Activated CD4-positive, alpha-beta T cell treated with anti-CD3 and anti-CD28 coated beads for 48 hours (primary cell): ENCODE results near the gene AKR1B1.
A peak's percentile ranks its signal among the peaks of the same experiment; 100 is the strongest.

Experiments used
- DNase-seq: peaks from one replicate; pipeline ENCODE4 v3.0.0-alpha.2; 2020

AKR1B1 gene

DNA sequence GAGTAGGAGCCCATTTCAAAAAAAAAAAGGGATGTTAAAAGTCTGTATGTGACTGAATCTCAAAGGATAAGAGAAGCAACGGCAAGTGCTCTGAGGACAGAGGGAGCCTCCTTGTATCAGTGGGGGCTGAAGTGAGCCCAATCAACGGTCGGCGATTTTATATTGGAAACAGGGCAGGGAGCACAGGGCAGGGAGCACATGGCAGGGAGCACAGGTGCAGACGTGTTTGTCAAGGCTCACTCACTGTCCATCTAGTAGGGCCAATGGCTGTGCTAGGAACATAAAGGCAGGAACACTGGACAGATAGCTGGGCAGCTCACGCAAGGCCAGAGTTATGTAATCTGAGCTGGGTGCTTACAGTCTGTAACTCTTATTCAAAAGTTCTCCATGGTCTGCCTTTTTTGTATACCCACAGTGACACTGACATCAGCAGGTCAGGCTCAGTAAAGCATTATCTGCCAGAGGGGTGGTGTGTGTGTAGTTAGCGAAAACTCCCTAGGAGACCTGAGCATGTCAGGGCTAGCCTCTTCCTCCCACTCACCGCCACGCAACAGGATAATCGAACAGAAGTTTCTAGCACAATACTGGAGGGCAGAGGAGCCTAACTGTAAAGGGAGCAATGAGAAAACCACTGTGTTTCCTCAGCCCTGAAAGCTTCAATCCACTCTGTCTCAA is 15.4 kb downstream of the AKR1B1 start:
- DNase-seq = no peak

DNA sequence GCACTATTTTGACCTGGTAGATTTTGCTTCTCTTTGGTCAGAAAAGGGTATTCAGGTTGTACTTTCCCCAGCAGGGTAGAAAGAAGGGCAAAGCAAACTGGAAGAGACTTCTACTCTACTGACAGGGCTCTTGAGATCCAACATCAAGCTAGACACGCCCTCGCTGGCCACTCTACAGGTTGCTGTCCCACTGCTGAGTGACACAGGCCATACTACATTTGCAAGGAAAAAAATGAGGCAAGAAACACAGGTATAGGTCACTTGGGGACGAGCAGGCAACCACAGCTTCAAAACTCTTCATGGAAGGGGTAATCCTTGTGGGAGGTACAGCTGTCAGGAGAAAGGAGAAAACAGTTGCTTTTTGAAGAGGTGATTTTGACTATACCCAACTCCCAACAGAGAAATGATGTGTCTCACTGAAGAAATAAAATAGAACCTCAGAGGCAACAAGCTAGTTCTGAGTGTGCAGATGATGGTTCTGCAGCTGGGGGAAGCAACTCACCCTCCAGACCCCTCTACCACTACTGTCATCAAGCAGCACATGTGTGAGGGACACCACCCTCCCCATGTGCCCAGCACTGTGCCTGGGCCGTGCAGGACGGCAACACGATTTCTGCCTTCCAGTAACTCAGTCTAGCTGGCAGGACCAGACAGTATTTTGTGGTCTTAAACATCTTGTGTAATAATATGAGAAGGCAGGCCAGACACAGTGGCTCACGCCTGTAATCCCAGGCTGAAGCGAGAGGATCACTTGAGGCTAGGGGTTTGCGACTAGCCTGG is 16.3 kb downstream of the AKR1B1 start:
- DNase-seq = no peak

DNA sequence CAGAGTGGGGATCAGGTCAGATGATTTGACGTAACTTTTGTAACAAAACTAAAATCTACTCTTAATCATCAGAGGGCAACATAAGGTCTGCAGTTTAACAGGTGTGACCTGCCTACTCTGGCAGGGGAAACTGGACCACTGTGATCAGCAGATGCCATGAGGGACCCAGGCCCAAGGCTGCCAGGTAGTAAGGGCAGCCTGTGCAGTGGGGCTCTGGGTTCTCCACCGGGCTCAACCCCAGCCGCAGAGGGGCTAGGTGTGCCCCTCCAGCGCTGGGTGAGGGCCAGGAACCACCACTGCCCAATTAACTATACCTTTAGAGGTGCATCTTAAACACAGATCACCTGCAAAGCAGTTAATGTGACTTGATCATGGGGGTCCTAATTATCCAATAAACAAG is 17.6 kb downstream of the AKR1B1 start:
- DNase-seq = no peak

DNA sequence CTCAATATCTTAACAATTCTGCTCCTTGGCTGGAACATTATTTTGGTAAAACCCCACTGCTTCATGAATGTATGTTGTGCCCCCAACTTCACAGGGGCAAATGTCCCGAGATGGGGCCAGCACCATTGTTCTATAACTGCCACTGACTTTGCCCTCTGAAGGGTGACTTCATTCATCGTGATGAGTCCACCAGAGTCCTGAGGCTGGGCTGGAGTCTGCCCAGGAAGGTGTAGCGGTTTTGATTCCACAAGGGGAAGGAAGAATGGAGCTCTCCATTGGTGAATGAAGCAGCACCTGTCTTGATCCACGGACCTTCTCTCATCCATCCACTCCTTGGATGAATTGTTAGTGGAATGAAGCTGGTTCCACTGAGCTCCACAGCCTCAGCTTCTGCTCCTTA is 18.4 kb downstream of the AKR1B1 start:
- DNase-seq = no peak

DNA sequence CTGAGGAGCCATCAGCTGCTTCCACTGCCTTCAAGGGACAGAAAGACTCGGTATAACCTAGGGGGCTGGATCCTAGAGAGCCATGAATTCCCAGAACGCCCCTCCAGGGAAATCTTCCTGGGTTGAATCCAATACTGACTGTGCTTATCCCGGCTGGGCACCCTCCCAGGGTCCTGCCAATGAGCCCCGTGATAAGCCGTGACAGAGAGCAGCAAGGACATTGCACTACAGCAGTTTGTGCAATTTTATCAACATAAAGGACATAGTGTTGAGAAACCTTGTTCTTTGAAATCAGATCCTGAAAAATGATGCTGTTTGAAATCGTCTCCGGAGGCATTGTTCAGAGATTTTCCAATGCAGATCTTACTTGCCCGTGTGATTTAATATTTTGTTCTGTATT is 18.8 kb downstream of the AKR1B1 start:
- DNase-seq = no peak

DNA sequence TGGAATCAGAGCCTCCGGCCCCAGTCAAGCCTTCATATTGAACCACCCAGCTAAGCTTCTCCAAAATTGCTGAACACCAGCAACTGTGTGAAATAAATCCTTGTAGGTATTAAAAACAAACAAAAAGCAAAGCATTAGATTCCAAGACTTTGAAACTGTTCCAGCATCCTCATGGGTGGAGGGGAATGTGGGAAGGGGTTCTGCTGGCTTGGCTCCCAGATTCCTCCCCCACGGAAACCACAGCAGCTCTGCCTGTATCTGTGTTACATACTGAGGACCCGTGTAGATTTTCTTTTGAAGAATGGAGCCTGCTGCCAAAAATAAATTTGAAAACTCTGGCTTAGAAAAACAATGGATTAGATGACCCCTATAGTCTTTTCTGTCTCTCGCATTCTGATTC is 20.0 kb downstream of the AKR1B1 start:
- DNase-seq = no peak

DNA sequence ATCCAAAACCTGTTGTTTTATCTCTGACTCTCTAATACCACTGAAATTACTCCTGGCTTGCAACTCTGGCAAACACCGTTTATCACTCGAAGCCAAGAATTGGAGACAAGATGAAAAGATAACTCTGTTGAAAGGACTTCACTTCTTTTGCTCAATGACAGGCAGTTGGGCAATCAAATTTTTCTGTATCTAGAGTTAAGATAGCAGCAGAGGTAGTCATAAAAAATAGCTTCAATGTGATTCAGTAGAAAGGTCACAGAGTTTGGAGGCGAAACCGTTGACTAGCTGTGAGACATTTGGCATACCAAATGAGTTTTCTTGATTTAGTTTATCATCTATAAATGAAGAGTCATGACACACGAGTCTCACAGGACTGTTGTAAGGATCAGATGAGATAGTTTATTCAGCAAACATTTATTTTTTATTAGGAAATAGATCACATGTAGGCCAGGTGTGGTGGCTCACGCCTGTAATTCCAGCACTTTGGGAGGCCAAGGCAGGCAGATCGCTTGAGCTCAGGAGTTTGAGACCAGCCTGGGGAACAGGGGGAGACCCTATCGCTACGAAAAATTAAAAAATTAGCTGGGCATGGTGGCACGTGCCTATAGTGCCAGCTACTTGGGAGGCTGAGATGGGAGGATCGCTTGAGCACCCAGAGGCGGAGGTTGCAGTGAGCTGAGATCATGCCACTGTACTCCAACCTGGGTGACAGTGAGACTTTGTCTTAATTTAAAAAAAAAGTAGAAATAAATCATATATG is 23.6 kb downstream of the AKR1B1 start:
- no peak for DNase-seq

DNA sequence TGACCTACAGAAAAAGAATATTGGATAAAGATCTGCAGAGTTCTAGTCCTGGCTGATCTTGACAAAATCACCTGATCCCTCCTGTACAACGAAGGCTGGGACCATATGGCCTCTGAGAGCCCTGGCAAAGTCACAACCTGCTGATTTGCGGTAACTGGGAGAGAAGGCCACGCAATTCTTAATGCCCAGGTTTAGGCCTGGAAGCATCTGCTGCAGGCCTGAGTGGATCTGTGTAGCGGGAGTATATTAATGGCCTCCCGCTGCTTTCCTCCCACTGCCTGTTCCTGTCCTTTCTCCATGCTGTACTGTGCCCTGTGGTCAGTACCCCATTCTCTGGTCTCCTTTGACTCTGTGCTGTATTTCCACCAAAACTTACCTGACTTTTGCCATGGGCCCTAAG is 24.2 kb downstream of the AKR1B1 start:
- no peak for DNase-seq

DNA sequence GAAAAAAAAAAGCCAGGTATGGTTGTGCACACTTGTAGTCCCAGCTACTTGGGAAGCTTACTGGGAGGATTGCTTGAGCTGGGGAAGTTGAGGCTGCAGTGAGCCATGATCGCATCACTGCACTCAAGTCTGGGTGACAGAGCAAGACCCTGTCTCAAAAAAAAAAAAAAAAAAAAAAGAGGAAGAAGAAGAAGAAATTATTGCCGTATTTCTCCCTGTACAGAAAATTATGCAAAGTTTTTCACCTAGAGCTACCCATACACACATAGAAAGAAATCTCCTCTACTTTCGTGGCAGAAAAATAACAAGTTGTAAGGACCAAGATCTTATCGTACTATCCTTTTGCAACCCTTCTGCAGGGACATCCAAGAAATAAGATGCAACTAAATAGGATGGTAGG is 25.5 kb downstream of the AKR1B1 start:
- DNase-seq = no peak

DNA sequence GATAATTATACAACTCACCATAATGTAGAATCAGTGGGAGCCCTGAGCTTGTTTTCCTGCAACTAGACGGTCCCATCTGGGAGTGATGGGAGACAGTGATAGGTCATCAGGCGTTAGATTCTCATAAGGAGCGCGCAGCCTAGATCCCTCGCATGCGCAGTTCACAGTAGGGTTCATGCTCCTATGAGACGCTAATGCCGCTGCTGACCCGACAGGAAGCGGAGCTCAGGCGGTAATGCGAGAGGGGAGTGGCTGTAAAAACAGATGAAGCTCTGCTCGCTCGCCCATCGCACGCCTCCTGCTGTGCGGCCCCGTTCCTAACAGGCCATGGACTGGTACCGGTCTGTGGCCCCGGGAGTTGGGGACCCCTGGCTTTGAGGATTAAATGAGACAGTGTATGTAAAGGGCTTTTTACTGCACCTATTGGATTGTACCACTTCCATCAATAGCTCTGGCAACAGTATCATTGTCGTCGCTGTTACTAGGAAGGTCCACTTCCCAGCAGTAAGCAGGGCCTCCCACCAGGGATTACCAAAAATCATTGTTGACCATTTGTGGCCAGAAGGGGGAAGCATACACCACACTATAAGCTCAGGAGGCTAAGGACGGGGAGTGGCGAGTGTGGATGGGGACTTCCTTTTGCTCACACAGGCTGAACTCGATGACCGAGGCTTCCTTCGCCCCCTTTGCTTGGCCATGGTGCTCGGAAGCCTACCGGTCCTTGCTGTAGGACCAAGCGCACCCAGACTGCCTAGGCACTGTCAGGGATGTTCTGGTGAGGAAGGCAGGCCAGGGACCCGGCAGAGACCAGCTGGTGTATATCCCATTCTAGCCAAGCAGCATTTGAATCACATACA is 26.4 kb downstream of the AKR1B1 start:
- peak; percentile 80 for DNase-seq

DNA sequence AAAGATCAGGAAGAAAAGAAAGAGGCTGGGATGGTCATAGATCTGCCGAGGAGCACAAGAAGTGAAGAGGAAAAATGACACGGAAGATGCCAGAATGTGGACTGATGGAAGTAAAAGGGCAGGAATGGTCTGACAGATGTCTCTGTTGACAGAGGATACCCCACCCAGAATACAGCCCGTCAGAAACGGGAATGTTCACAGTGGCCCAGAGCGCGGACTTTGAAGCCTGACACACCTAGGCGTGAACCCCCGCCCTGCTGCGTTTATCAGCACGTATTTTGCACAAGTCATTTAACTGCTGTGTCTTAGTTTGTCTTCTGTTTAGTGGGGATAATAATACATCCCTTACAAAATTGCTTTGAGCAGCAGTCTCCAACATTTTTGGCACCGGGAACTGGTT is 27.1 kb downstream of the AKR1B1 start:
- DNase-seq = no peak

DNA sequence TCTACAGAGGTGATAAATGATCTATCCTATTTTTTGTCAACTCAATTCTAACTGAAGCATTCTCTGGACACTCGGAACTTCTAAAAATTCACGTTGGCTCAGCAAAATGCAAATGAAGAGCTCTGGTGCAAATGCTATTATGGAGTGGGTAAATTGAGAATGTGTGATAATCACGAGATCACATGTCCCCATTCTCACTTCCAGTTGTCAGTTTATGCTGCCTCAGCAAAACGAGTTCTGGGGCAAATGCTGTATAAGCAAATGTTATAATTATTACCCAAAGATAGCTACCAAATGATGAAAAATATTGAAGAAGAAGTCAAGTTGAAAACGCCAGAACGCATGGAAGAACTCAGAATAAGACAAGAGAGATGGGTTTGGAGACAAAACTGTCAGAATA is 29.4 kb downstream of the AKR1B1 start:
- DNase-seq = no peak

DNA sequence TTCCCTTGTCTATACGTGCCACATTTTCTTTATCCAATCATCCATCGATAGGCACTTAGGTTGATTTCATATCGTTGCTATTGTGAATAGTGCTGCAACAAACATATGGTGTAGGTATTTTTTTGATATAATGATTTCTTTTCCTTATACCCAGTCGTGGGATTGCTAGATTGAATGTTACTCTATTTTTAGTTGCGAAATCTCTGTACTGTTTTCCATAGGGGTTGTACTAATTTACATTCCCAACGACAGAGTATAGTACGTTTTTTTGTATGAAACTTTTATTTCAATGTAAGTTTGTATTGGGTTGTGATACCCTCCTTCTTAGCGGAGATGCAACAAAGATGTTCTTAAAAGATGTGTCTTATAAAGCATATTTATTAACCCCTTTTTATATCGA is 30.0 kb downstream of the AKR1B1 start:
- no peak for DNase-seq

DNA sequence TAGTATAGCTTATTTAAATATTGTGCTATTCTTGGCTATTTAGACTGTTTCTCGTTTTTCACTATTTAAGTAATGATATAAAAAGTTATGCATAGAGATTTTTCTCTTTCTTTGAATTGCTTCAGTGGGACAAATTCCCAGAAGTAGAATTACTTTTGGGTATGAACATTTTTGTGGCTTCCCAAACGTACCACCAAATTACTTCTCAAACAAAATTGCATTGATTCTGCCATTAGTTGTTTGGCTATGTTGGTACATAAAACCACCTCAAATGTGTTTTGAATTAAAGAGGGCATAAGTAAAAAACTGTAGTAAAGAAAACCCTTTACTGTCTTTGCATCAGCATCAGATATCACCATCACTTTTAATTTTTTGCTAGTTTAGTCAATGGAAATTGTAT is 31.0 kb downstream of the AKR1B1 start:
- no peak for DNase-seq

DNA sequence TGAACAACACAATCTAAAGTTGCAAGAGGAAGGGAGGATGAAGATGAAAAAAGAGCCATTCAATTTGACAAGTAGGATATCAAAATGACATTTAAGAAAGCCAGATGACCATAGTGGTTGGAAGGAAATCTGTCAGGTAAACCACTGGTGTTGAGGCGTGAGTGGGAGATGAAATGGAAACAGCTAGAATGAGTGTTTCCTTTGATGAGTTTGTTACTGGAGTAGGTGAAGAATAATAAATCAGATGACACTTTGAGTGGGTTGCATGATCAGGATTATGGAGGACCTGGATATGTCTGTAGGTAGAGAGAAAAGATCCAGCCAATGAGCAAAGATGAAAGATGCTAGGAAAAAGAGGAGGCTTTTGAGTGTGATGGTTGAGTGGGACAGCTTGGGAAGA is 33.1 kb downstream of the AKR1B1 start:
- no peak for DNase-seq

DNA sequence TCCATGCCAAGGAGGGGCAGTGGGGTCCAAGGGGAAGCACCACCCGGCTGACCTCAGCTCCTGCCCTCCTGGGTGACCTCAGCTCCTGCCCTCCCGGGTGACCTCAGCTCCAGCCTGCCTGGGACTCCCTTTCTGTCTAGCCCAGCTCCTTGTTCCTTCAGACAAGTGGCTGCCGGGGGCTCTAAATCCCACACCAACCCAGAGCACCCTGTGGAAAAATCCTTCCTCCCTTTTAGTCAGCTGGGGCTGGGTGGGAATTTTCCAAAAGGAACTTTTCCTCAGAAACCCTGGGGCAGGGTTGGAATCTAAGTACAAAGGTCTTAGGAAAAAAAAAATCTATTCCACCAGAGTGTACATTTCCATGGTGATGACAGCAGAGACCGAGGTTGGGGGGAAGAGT is 36.3 kb downstream of the AKR1B1 start:
- no peak for DNase-seq

DNA sequence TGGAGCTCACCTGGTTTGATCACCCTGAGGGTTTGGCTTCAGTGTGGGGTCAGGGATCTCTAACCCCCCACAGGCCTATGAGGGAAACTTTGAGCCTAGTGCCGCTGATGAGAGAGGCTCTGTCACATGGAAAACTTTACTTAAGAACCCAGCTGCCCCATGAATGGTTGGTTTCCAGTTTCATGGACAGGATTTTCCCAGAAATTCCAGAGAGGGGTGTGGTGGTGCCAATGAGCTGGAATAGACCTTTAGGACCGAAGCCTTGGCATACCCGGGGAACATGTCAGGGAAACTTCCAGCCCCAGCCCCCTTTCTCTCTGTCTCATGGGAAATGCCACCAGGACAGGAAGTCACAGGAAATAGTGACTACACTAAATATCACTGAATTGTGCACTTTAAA is 36.9 kb downstream of the AKR1B1 start:
- no peak for DNase-seq

DNA sequence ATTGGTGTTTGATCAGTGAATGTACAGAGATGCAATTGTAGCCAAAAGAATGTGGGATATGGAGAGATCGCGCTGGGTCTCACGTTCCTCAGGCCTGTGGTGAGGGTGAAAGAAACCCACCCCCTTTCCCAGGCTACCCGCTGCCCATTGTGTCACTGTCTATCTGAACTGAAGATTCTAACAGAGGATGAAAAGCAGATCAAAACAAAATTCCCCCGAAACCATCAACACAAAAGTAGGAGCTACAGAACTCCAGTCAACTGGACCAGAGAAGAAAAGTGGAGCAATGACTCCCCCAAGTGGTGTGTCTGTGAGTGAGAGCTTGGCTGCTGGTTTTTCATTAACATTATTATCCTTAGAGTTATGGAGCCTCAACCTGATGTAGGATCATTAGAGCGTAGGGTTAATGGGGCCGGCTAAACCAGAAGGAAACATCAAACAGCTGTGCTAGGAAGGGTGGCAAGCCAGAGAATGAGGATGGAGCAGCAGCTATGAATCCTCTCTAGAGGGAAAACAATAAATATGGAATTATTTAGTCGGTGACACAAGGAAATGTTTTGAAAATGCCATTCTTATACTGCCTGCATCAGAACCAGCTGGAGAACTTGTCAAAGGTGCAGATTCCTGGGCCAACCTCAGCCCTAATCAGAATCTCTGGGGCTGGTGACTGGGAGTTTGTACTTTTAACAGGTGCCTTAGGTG is 38.3 kb downstream of the AKR1B1 start:
- DNase-seq = peak; percentile 5

DNA sequence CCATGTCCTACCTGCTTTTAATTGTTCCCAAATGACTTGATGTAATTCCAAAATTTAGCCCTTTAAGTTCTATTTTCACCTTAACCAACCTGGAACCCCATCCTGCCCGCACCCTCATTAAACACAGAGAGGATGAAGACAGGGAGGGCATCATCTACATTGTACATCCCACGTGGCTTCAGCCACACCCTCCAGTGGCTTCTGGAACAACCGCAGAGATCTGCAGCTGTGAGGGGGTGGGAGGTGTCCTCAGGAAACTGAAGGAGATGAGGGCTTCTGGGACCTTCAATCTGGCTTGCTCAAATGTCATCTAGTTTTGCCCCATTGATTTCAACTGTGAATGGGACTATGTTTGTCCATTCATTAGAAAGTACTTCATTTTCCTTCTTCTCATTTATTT is 39.0 kb downstream of the AKR1B1 start:
- DNase-seq = no peak

DNA sequence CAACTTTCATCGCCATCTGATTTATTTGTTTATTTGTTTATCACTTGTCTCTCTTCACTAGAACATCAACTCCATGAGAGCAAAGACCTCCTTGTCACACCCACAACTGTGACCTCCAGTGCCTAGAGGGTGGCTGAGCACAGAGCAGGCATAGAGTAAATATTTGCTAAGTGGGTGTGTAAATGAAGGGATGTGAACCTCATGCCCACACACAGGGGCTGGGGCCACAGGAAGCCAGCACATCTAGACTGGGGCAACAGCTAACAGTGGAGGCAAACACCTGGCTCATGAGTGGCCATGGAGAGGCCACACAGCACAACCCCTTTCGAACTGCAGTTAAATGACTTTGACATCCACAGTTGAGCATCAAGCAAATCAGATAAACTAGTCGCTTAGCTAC is 39.8 kb downstream of the AKR1B1 start:
- no peak for DNase-seq

DNA sequence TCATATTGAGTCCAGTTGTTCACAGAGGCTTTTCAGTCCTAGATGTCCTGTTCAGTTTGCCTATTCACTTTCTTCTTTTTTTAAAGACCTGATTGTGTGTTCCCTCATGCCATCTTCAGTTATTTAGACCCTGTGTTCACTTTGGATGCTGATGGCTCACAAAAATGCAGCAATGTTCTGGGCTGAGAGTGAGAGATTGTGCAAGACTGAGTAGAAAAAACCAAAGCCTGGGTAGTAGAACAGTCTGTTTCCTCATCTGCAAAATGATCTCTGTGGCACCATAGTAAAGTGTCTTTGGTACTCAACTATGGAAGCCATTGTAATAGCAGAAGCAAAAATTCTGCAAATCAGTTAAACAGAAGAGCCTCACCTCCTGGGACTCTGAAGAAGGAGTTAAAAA is 43.2 kb downstream of the AKR1B1 start:
- no peak for DNase-seq

DNA sequence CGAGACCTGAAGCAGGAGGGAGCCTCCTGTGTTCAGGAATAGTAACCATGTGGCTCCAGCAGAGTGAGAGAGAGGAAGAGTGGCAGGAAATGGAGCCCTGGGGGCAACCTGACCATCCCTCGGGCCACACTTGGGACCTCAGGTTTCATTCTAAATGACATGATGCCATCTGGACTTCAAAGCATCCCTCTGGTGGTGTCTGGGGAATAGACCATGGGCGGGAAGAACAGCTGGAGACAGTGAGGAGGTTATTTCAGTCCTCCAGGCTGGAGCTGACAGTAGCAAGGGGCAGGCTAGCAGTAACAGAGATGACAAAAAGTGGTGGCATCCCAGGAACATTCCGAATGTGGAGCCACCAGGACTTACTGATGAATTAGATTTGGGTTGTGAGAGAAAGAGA is 44.8 kb downstream of the AKR1B1 start:
- no peak for DNase-seq

DNA sequence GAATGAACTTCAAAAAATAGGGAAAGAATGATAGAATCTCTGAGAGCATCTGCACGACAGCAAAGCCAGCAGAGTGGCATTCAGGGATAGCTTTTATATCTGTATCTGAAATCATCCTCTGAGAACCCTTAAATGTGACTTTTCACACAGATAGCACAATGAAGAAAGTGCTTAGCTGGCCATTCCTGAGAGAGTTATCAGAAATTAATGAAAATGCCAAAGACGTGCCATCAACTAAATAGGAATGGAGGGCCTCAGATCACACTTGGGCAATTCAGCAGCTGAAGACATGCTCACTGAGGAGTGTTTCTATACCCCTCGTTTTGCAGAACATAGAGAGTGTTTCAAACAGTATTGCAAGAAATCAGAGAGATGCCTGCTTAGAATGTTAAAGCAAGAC is 51.6 kb downstream of the AKR1B1 start:
- DNase-seq = no peak
